HG03066 (cell line): ENCODE results near the gene OPHN1.
"Not testable (repeated sequence)": the region's sequence is repeated elsewhere in the genome, so short reads cannot be mapped to it uniquely, and the experiment has no call there.

Experiments used
- ATAC-seq: cut with Tn5 transposase; IDR thresholded peaks from one replicate; pipeline ENCODE4 v1.9.1; 2021; ENCODE audit warnings: low read depth; ENCODE audit not compliant: unreplicated experiment

The OPHN1 gene

GRCh38 chrX:68422478-68422877, 10.8 kb downstream of the OPHN1 start:
- no peak for ATAC-seq

GRCh38 chrX:68421636-68422035, 11.7 kb downstream of the OPHN1 start:
- no peak for ATAC-seq

GRCh38 chrX:68420559-68420958, 12.7 kb downstream of the OPHN1 start:
- no peak for ATAC-seq

GRCh38 chrX:68419975-68420374, 13.3 kb downstream of the OPHN1 start:
- no peak for ATAC-seq

GRCh38 chrX:68417651-68418050, 15.6 kb downstream of the OPHN1 start:
- no peak for ATAC-seq

GRCh38 chrX:68416592-68416991, 16.7 kb downstream of the OPHN1 start:
- no peak for ATAC-seq

GRCh38 chrX:68415316-68415715, 18.0 kb downstream of the OPHN1 start:
- ATAC-seq: no peak

- ATAC-seq: no peak
These were observed 20.0 kb downstream of the OPHN1 start for GRCh38 chrX:68413254-68413653.

GRCh38 chrX:68411729-68412128, 21.6 kb downstream of the OPHN1 start:
- no peak for ATAC-seq

GRCh38 chrX:68409194-68409593, 24.1 kb downstream of the OPHN1 start:
- ATAC-seq: no peak

- ATAC-seq: no peak
These were observed 29.8 kb downstream of the OPHN1 start for GRCh38 chrX:68403522-68403921.

- ATAC-seq: no peak
These were observed 30.3 kb downstream of the OPHN1 start for GRCh38 chrX:68403038-68403437.

GRCh38 chrX:68402094-68402493, 31.2 kb downstream of the OPHN1 start:
- no peak for ATAC-seq

- no peak for ATAC-seq
These were observed 35.0 kb downstream of the OPHN1 start for GRCh38 chrX:68398291-68398690.

- no peak for ATAC-seq
These were observed 36.3 kb downstream of the OPHN1 start for GRCh38 chrX:68396953-68397352.

- not testable (repeated sequence) for ATAC-seq
These were observed 43.8 kb downstream of the OPHN1 start for GRCh38 chrX:68389419-68389960.

- ATAC-seq: no peak
These were observed 45.5 kb downstream of the OPHN1 start for GRCh38 chrX:68387776-68388175.

- ATAC-seq: no peak
These were observed 49.8 kb downstream of the OPHN1 start for GRCh38 chrX:68383540-68383939.

- ATAC-seq: not testable (repeated sequence)
These were observed 55.7 kb downstream of the OPHN1 start for GRCh38 chrX:68377579-68377978.

GRCh38 chrX:68376373-68376772, 56.9 kb downstream of the OPHN1 start:
- ATAC-seq: no peak

- ATAC-seq: no peak
These were observed 57.5 kb downstream of the OPHN1 start for GRCh38 chrX:68375803-68376202.

- no peak for ATAC-seq
These were observed 60.6 kb downstream of the OPHN1 start for GRCh38 chrX:68372665-68373064.

GRCh38 chrX:68369559-68369958, 63.7 kb downstream of the OPHN1 start:
- ATAC-seq: no peak
